Spleen (tissue), 13 donors: ENCODE data around the gene GLA. TPM values are rescaled to one million over a fixed set of nuclear protein-coding genes. Genes with fewer than 3 reads are reported as not detected.

Experiments
- DNase-seq: peaks from one replicate; pipeline ENCODE4 v3.0.0-alpha.2; 2020
- H3K27ac ChIP-seq, 8 donors: fragments of 200-600 bp; sonication (generic) in 7 of 8; 1 replicate in 4 of 8; 2 replicates in 4 of 8; pipeline versions ENCODE4 v1.5.0 to v1.8.0; 2016 to 2021; ENCODE audit warnings: inconsistent platforms in 4 of 8, mild to moderate bottlenecking in 4 of 8, moderate library complexity in 1 of 8
- H3K27me3 ChIP-seq, 7 donors: fragments of 200-600 bp; sonication (generic) in 6 of 7; replicated peaks in 1 of 7; 1 replicate in 4 of 7; 2 replicates in 3 of 7; pipeline versions ENCODE4 v1.5.0 to v1.8.0; 2016 to 2021; ENCODE audit warnings: inconsistent platforms in 3 of 7, mild to moderate bottlenecking in 1 of 7
- H3K36me3 ChIP-seq, 6 donors: fragments of 200-600 bp; sonication (generic) in 5 of 6; 1 replicate in 4 of 6; 2 replicates in 2 of 6; pipeline versions ENCODE4 v1.5.0 to v1.8.0; 2016 to 2021; ENCODE audit warnings: inconsistent platforms in 2 of 6
- H3K4me1 ChIP-seq, 6 donors: fragments of 200-600 bp; sonication (generic) in 5 of 6; 1 replicate in 3 of 6; 2 replicates in 3 of 6; pipeline versions ENCODE4 v1.5.0 to v1.8.0; 2016 to 2021; ENCODE audit warnings: inconsistent platforms in 3 of 6
- H3K4me3 ChIP-seq, 8 donors: fragments of 200-600 bp; sonication (generic) in 7 of 8; 1 replicate in 4 of 8; 2 replicates in 4 of 8; pipeline versions ENCODE4 v1.5.0 to v1.8.0; 2016 to 2021; ENCODE audit warnings: inconsistent platforms in 4 of 8, mild to moderate bottlenecking in 4 of 8, moderate library complexity in 2 of 8
- H3K9me3 ChIP-seq, 8 donors: fragments of 200-600 bp; sonication (generic) in 7 of 8; 1 replicate in 4 of 8; 2 replicates in 4 of 8; pipeline versions ENCODE4 v1.5.0 to v1.8.0; 2016 to 2021; ENCODE audit warnings: inconsistent platforms in 4 of 8
- POLR2A ChIP-seq, 3 donors: fragments of 450-650 bp; IDR thresholded peaks; one replicate each; pipeline ENCODE4 v1.5.1; 2017; ENCODE audit warnings: antibody characterized with exemption in 3 of 3, mild to moderate bottlenecking in 1 of 3
- POLR2AphosphoS5 ChIP-seq, 3 donors: sonication (generic); formaldehyde crosslinking; IDR thresholded peaks; one replicate each; pipeline ENCODE4 v1.5.1; 2017; ENCODE audit warnings: antibody characterized with exemption in 3 of 3
- WGBS, 5 donors: extraction: QIAGEN DNeasy Blood & Tissue Kit in 3 of 5; methylation state at CpG; one replicate each; pipeline versions ENCODE4 v1.1.5 to v1.1.7; 2013 to 2018; 5-methylcytosine and 5-hydroxymethylcytosine counted together
- intact Hi-C: fragments of 100-400 bp; cut with DNase I; formaldehyde crosslinking; loops from one replicate; pipeline ENCODE4 v1.15.0; 2023; ENCODE audit warnings: low total_unique reads
- long read RNA-seq, 2 donors: transcript quantifications; one replicate each; lab custom pipeline, GENCODE V29; 2026
- polyA plus RNA-seq, 3 donors: library from polyadenylated mRNA; stranded (reverse); fragments of 200-250 nt; gene quantifications; one replicate each; pipeline ENCODE4 v1.2.1, GENCODE V29; 2013
- total RNA-seq, 7 donors: library from RNA; depleted of rRNA in 3 of 7; stranded (reverse); fragments of >200 nt in 3 of 7; fragmentation: NEBNext Ultra II Directional in 4 of 7; extraction: Animal tissue kit (Norgen Biotek cat#: 25700) in 4 of 7; gene quantifications; one replicate each; pipeline versions ENCODE4 v1.1.0 to v1.2.1, GENCODE V29; 2016 to 2021
- TF ChIP-seq, protein P1 (sequence below), 11 experiments: fragments of 200-600 bp in 7 of 11; fragments of 450-650 bp in 4 of 11; sonication (generic) in 4 of 11; IDR thresholded peaks in 8 of 11; conservative IDR thresholded peaks in 3 of 11; 1 replicate in 7 of 11; 2 replicates in 4 of 11; pipeline versions ENCODE4 v1.4.0 to v1.8.0; 2016 to 2021; ENCODE audit warnings: antibody characterized with exemption in 11 of 11, inconsistent platforms in 4 of 11, mild to moderate bottlenecking in 1 of 11
- donor health status: healthy with polysubstance abuse.
- donor health status: DM: no; HTN: no; CAD: no; lungs with moderate emphysema.
- donor health status: DM: no; HTN: no; CAD: no.
- donor health status: Bipolar disorder and iron deficiency.
- donor health status: healthy.
- donor health status: DM: no; HTN: no; CAD: no.
- donor health status: DM: yes; HTN: yes; CAD: no.

GLA gene
- total RNA-seq: 10 to 100 TPM; 22.9 to 33.8 (median 31.0) TPM
- 10 to 100 TPM; 23.9 to 38.5 (median 36.6) TPM for polyA plus RNA-seq
- long read RNA-seq, donor 1, transcript GLA-201 (7 exons, 1,318 nt): major isoform, 8 of 12 reads
- long read RNA-seq, donor 1, partial matches to known transcripts: 0 of 12 reads
- long read RNA-seq, donor 1, other reads (novel, unspliced or antisense): 0 of 12 reads
- long read RNA-seq, donor 2, partial matches to known transcripts: 0 of 7 reads
- long read RNA-seq, donor 2, other reads (novel, unspliced or antisense): 0 of 7 reads

- Histone ChIP-seq H3K36me3 (peaks cover 0 to 24% (median 7%) of the 10 kb centered on the region in 6 donors), H3K4me1 (peaks cover 14 to 56% (median 34%) of the 10 kb centered on the region in 6 donors), H3K4me3 (peak within 1 kb of the TSS; percentile 42 to 73 (median 52)), H3K27me3 (no peaks in the 10 kb centered on the region), H3K27ac (peak within 1 kb of the TSS; percentile 90 to 97 (median 93)), H3K9me3 (no peaks in the 10 kb centered on the region)
- intact Hi-C loops: no loop called here
- TF ChIP-seq, protein P1, sequence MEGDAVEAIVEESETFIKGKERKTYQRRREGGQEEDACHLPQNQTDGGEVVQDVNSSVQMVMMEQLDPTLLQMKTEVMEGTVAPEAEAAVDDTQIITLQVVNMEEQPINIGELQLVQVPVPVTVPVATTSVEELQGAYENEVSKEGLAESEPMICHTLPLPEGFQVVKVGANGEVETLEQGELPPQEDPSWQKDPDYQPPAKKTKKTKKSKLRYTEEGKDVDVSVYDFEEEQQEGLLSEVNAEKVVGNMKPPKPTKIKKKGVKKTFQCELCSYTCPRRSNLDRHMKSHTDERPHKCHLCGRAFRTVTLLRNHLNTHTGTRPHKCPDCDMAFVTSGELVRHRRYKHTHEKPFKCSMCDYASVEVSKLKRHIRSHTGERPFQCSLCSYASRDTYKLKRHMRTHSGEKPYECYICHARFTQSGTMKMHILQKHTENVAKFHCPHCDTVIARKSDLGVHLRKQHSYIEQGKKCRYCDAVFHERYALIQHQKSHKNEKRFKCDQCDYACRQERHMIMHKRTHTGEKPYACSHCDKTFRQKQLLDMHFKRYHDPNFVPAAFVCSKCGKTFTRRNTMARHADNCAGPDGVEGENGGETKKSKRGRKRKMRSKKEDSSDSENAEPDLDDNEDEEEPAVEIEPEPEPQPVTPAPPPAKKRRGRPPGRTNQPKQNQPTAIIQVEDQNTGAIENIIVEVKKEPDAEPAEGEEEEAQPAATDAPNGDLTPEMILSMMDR (IDR thresholded peaks at IDR 0.05 in 8 of 11, conservative IDR thresholded peaks at IDR 0.05 in 3 of 11): peak in 6 of 11 experiments; percentile 21 to 41 (median 28)
- TF ChIP-seq POLR2AphosphoS5 (IDR thresholded peaks at IDR 0.05) (peak; percentile 81 to 98 (median 82)), POLR2A (IDR thresholded peaks at IDR 0.05) (peak in 2 of 3 donors; percentile 9 to 64)
- WGBS, 5 donors: 0 to 34% (median 8%) methylated on average over 34 to 47 of the region's 47 CpGs
- peak; percentile 93 for DNase-seq
Measured at GRCh38 chrX:101407748-101408531, at the start of gene GLA, which contains the start of gene HNRNPH2. Gene GLA, minus strand, starts transcription at chrX:101407925. Its CDS starts 22 bp downstream, at chrX:101407903. Gene HNRNPH2, plus strand, starts transcription at chrX:101408222. Its CDS starts 3,767 bp downstream, at chrX:101411989.

DNA sequence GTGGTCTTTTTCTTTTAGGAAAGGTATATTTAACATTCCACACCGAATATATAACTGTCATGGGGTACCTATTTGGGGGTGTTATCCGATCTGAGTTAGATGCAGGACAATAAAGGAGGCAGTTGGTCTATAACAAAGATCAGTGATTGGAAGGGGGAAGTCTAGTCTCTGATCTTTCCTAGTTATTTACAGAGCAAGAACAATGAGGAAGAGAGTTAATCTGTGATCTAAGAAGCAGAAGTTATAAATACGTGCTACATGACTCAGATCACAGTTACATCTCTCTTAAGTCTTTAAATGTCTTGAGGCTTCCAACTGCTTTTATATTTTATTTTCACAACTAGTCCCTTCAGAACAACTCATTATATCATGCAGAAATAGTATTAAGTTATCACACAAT lies 44.3 kb upstream of the GLA start:
- Histone ChIP-seq H3K27me3 (no peaks in the 10 kb centered on the region), H3K9me3 (peaks cover 0 to 12% (median 0%) of the 10 kb centered on the region in 8 donors), H3K27ac (no peak overlapping the region), H3K4me1 (no peaks in the 10 kb centered on the region), H3K4me3 (no peak overlapping the region), H3K36me3 (peaks cover 0 to 29% (median 2%) of the 10 kb centered on the region in 6 donors)
- no peak for TF ChIP-seq POLR2A (IDR thresholded peaks at IDR 0.05)
- TF ChIP-seq POLR2AphosphoS5 (IDR thresholded peaks at IDR 0.05): no peak
- TF ChIP-seq, protein P1 (IDR thresholded peaks at IDR 0.05 in 8 of 11, conservative IDR thresholded peaks at IDR 0.05 in 3 of 11): no peak
- WGBS, 5 donors: 69 to 75% (median 71%) methylated on average over 3 of the region's 3 CpGs
- DNase-seq: no peak
- intact Hi-C loops: no loop called here

GRCh38 chrX:101450961-101451360 lies 43.2 kb upstream of the GLA start:
- no peak for TF ChIP-seq POLR2AphosphoS5 (IDR thresholded peaks at IDR 0.05)
- TF ChIP-seq, protein P1 (IDR thresholded peaks at IDR 0.05 in 8 of 11, conservative IDR thresholded peaks at IDR 0.05 in 3 of 11): no peak
- TF ChIP-seq POLR2A (IDR thresholded peaks at IDR 0.05): no peak
- H3K27me3 ChIP-seq: no peaks in the 10 kb centered on the region
- H3K9me3 ChIP-seq: peaks cover 0 to 12% (median 0%) of the 10 kb centered on the region in 8 donors
- WGBS, 5 donors: 65 to 86% (median 77%) methylated on average over 1 to 2 of the region's 2 CpGs
- peaks cover 0 to 38% (median 1%) of the 10 kb centered on the region in 6 donors for H3K36me3 ChIP-seq
- no peak for DNase-seq
- H3K27ac ChIP-seq: no peak overlapping the region
- no peak overlapping the region for H3K4me3 ChIP-seq
- intact Hi-C loops: no loop called here
- no peaks in the 10 kb centered on the region for H3K4me1 ChIP-seq

DNA sequence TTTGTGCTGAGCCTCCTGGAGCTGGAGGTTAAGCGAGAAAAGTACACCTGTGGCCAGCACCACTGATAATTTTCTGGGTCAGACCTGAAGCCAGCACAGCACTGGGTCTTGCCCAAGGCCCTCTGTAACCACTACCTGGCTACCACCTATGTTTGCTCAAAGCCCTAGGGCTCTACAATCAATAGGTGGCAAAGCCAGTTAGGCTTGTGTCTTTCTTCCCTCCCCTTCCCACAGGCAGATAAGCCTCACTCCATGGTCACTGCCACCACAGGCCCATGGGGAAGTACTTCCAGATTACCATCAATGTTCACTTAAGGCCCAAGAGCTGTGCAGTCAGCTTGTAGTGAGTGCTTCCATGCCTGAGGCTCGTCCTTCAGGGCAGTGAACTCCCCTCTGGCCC lies 42.4 kb upstream of the GLA start:
- Histone ChIP-seq H3K36me3 (peaks cover 0 to 38% (median 0%) of the 10 kb centered on the region in 6 donors), H3K4me3 (no peak overlapping the region), H3K27me3 (no peaks in the 10 kb centered on the region), H3K4me1 (no peaks in the 10 kb centered on the region), H3K27ac (no peak overlapping the region), H3K9me3 (peaks cover 0 to 12% (median 0%) of the 10 kb centered on the region in 8 donors)
- no peak for DNase-seq
- WGBS, 5 donors: 49 to 92% (median 85%) methylated on average over 2 of the region's 2 CpGs
- intact Hi-C loops: no loop called here
- TF ChIP-seq POLR2A (IDR thresholded peaks at IDR 0.05) (no peak), POLR2AphosphoS5 (IDR thresholded peaks at IDR 0.05) (no peak)
- TF ChIP-seq, protein P1 (IDR thresholded peaks at IDR 0.05 in 8 of 11, conservative IDR thresholded peaks at IDR 0.05 in 3 of 11): no peak
